RKO (cell line): ENCODE data around the gene ARHGEF11.

Source experiments
- DNase-seq: peaks from one replicate; pipeline ENCODE4 v3.0.0-alpha.2; 2016; ENCODE audit warnings: low spot score

The ARHGEF11 gene

DNA sequence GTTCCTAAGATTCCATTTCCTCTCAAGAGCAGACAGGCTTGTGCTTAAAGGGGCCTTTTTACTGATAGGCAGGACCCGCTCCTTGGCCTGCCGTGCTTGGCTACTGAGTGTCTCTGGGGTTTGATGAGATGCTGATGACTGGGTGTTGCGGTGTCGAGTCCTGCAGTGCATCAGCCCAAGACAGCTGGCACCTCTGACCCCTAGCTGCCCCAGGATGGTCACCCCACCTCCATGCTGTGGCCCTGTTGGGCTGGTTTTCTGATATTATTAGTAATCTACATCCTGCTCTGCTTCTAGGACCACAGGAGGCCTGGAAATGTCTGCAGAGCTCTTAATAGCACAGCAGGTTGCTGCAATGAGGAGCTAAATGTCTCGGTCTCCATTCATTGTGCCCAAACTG, 96.4 kb downstream of the ARHGEF11 start:
- DNase-seq, result no peak

DNA sequence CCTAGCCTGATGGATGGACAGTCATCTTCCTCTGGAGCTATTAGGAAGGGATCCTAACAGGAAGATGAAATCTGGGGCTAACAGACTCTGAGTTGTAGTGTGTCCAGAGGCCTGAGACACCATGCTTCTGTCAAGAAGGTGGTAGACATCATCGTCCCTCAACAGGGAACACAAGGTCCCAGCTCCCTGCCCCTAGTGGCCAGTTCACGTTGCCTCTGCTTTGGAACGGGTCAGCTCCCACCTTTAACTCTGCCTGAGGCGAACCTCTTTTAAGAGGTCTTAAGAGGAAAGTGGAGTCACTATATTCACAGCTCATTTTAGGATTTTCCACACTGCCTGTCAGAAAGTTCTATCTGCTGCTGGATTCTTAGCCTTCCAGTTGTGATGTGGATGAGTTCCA, 96.8 kb downstream of the ARHGEF11 start:
- DNase-seq, result no peak

DNA sequence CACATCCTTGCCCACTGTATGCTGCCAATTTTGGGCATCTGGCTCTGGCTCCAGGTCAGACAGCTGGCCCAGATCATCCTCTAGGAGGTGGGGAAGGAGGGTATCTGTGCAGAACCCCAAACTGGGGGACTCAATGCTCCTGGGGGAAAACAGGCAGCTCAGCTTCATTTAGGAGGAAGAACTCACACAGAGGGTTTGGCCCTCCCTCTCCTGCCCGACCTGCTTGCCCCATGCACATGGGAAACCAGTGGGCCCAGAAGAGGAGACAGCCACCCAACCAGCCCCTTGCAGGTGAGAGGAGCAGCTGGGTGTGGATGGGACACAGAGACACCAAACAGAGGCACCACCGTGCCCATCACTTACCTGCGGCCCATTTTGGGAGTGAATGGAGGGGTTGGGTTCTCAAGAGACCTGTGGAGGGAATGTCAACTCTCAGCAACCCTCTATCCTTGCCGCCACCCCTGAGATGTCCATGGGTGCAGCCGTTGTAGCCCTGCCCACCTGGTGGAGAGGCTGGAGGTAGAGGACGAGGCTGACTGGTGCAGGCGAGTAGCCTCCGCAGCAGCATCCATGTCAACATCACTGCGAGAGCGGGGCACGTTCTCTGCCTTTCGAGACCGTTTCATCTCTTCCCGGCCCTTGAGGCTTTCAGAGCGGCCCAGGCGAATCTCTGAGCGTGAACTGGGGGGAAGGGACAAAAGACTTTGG, 97.6 kb downstream of the ARHGEF11 start:
- no peak for DNase-seq

DNA sequence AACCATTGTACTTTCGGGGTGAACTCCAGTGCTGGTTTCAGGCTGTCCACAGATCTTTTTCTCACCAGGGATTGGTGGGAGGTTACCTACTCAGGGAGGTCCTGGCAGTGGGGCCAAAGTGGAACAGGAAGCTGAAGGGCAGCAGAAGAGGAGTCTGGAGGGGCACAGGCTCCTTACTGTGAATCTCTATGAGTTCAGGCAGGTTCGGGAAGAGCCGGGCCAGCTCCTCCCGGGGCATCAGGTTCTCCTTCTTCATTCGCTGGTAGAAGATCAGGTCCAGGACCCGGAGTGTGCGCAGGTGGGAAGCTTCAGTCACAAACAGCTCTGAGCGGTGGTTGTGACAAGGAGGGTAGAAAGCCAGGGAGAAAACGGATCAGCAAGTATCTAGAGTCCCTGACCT, 98.4 kb downstream of the ARHGEF11 start:
- DNase-seq, result no peak

DNA sequence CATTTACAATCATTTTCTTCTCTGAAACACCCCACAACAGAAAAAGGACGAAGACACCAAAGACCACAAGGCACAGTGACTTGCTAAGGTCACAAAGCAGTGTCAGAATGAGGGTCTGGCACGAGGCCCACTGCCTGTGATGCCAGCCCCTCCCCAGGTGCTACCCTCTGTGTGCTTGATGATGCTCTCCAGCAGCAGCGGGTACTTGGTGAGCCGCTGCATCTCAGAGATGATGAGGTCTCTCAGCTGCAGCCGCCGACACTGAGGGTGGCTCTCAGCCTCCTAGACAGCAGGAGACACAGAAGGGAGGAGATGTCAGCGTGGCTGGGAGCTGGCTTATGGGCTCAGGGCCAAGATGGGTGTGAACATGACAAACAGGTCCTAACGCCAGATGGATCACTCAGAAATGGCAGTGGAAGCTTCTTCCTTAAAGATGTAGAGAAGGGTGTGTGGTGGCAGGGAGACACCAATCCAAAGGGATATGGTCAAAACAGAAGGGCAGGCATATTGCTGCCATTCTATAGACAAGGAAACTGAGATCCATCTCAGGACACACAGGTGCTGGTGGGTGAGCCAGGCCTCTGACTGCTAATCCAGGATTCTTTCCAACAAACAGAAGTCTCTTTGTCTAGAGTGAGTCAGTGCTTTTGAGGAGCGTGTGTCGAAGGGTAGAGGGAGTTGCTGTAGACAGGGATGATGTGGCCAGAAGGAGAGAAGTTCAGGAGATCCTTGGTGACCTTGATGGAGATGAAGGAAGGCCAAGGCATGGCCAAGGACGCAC, 99.5 kb downstream of the ARHGEF11 start:
- no peak for DNase-seq

DNA sequence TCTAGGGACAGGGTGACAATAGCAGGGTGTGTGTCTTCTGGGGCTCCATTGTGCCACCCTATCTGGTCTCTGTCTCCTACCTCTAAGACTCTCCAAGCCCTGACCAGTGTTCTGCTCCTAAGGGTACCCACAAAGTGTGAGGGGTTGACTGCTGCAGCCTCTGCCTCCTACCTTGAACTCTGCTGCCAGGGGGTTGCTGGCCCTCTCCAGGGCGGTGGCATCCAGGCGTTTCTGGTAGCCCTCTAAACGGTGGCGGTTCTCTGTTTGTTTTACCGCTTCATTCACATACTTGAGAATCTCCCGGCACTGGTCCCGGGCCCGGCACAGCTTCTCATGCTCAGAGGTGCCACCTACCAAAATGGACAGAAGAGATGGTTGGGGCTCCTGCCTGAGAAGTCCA, 100.7 kb downstream of the ARHGEF11 start:
- no peak for DNase-seq

DNA sequence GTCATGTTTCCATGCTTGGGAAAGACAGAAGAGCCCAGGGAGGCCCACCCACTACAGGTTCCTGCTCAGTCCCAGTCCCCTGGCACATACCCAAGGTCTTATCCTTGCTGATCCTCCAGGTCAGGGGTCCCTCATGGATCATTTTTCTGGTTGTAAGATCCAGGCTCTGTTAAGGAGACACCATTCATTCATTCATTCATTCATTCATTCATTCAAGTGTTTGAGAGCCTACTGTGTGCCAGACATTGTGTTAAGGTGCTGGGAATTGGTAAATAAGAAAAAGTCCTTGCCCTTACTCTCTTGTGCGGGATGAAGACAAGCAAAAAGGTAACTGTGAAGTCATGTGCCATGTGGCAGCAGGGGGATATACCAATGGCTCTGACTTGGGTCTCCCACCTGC, 101.3 kb downstream of the ARHGEF11 start:
- no peak for DNase-seq

DNA sequence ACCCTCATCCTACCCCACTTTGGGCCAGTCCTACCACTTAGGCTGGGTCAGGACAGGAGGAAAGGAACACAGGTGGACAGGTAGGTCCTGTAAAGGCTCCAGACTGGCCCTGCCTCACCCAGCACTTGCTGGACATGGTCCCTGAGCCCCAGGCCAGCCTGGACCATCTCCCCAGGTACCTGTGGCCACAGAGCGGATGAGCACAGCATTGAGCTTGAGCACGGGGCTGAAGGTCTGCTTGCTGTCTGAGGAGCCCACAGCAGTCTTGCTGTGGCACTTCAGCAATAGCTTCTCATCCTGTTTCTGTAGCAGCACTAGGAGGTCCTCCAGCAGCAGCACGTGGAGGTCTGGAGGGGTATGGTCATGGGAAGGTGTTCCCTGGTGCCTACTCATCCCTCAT, 101.8 kb downstream of the ARHGEF11 start:
- no peak for DNase-seq

DNA sequence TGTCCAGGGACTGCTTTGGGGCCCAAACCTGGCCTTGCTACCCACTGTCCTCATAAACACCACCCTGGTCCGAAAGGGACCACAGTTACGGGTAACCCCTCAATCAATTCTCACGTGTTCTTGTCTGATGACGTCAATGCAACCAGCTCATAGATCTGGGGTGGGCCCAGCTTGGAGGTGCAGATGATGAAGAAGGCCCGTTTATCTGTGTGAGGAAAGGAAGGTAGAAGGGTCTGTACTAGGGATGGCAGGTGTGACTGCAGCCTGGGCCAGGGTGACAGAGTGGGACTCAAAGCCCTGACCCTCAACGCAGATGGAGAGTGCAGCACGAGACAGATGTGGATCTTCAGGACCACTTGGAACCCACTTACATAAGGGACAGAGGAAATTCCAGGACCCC, 103.0 kb downstream of the ARHGEF11 start:
- DNase-seq, result no peak

DNA sequence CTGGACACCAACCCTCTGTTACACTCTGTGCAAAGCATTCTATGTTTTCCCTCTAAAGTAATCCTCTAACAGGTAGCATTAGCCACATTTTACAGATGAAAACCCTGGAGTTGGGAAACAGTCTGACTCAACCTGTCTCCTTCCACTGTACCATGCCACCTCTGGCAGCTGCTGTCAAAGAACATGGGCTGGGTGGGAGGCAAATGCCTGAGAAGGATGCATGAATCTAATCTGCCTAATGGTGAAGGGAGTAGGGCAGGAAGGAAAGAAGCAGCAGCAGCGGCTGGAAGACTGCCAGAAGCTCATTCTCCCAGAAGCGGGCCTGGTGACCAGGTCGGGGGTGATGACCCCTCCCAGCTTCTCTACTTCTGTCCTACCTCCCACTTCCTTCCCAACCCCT, 103.4 kb downstream of the ARHGEF11 start:
- no peak for DNase-seq

DNA sequence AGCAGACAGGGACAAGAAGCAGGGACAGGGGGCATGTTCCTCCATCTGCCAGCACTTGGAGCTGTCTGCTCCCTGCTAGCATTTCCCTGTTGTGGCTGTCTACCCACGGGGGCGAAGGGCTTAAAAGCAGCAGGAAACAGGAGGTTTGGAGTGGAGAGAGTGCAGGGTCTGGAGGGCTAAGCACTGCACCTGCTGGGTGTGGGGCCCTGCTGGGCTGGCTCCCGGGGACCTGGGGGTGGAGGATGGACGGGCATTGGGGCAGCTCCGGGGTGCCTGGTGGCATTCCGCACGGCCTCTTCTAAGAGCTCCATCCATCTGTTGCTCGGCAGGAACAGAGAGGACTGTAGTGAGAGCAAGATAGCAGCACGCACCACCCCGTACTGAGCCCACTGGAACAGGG, 103.9 kb downstream of the ARHGEF11 start:
- DNase-seq, result no peak

DNA sequence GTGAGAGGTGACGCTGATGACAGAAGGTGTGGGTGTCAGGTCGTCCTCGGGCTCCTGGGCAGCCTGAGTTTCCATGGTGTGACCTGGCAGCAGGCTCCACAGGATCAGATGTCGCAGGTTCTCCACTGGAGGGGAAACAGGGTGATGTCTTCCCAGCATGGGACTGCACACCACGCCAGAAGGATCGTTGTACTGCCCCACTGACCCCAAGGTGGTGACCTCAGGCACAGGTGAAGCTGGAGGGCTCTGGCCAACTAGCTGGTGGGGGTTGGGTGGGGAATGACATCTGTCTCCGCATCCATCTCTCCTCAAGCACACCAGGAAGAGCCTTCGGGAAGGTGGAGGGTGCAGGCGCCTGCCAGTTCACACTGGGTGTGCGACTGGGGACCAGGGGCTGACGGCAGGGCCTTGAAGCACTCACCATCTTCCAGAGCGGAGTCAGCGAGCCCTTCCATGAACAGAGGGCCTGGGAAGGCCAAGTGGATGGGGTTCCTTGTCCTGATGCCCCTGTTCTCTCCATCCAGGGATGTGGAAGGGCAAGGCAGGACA, 105.7 kb downstream of the ARHGEF11 start:
- DNase-seq, result no peak

DNA sequence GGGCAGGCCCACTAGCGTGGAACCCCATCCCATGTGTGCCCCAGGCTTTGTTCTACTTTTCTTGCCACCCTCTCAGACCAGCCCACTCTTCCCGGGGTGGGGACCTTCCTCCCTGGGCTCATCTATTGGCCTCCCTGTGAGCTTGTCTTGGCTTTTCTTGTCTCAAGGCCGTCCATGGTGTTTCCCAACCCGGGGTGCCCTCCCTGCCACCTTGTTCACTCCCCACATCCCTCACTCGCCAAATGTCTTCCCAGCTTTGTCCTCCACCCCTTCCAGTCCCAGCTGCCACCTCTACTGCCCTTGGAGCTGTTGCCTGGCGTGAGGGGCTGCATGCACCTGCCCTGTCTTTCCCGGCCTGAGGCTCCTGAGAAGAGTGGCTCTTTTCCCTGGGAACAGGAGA, 106.7 kb downstream of the ARHGEF11 start:
- DNase-seq, result no peak

DNA sequence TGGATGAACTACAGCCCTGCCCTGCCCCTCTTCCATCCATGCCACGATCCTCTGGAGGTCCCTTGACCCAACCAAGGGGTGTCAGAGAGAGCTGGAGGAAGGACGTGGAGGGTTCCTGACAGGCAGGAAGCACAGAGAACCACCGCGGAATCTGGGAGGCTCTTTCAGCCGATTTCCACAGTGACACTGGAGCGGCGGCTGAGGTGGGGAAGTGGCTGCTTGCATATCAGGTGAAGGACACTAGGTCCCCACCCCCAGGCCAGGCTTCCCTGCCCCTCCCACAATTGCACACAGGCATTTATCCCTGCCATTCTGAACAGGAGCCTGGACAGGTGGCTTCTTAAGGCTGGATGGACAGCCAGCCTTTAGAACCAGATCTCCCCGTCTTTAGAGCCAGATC, 107.7 kb downstream of the ARHGEF11 start:
- no peak for DNase-seq

DNA sequence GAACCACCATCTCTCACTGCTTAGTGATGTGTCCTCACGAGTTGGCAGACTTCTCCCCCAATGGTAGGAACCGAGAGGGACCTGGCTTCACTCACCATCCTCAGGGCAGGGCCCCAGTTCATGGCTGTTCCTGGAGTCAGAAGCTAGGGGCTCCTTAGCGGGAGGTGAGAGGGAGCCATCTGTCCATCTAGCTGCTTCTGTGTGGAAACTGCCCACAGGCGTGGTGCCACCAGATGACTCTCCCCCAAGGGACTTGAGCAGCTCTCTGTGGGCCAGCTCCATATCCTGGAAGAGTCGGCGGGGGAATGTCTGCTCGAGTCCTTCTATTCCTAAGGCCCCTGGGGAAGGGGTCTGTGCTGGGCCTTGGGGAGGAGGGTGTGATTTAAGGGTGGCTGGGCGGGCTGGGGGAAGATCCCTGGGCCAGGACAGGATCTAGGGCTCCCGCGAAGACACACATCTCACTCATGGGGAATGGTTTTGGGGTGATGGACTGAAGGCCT, 108.8 kb downstream of the ARHGEF11 start:
- DNase-seq, result no peak

DNA sequence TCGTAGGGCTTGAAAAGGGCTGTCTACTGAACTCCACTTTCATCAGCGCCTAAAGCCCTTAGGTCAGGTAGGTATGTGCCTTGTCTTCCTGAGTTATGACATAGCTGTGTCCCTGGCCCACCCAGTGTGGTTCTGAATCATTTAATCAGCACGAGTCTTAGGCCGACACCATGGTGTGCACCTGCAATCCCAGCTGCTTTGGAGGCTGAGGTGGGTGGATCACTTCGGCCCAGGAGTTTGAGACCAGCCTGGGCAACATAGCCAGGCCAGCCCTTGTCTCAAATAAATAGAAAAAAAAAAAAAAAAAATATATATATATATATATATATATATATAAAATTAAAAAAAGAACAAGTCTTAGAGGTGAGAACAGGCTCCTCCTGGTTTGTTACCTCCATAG, 109.4 kb downstream of the ARHGEF11 start:
- no peak for DNase-seq

DNA sequence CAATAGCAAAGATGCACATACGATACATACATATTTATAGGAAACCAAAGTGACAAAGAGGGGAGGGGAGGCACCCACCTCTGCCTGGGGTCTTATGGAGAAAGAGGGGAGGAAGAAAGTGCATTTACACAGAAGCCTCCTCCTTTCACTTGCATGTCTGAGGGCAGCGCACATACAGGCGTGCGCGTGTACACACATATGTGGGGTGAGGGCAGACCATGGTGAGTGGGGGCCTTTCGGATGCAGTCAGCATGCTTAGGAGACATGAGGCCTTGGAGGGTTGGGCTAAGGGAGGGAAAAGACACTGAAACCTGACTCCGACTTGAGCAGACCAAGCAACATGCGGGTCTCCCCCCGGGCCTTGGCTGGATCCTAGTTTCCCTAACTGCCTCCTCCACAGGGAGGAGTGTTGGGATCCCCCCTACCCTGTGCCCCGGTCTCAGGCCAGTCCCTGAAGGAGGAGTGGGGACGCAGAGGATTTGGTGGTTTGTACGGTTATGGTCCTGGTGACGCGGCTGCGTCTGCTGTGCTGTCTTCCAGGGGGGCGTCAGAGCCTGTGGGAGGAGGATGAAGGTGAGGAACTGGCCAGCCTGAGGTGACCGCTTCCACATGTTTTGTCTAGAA, 109.9 kb downstream of the ARHGEF11 start:
- DNase-seq, result no peak

DNA sequence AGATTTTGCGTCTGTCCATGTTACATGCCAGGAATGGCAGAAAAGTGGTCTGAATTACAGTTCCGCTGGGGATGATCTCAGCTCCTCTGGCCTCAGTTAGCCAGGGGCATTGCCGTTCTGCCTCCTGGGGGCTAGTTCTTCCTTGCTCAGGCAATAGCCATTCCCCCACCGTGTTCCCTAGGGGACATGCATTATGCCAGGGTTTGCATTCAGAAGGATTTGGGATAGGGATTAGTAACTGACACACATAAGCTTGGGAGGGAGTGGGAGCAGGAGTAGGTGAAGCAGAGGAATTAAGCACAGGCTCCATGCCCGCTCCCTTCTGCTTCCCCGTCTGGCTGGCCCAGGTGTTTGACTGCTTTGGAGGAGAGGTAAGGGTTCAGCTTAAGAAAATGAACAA, 112.4 kb downstream of the ARHGEF11 start:
- no peak for DNase-seq

DNA sequence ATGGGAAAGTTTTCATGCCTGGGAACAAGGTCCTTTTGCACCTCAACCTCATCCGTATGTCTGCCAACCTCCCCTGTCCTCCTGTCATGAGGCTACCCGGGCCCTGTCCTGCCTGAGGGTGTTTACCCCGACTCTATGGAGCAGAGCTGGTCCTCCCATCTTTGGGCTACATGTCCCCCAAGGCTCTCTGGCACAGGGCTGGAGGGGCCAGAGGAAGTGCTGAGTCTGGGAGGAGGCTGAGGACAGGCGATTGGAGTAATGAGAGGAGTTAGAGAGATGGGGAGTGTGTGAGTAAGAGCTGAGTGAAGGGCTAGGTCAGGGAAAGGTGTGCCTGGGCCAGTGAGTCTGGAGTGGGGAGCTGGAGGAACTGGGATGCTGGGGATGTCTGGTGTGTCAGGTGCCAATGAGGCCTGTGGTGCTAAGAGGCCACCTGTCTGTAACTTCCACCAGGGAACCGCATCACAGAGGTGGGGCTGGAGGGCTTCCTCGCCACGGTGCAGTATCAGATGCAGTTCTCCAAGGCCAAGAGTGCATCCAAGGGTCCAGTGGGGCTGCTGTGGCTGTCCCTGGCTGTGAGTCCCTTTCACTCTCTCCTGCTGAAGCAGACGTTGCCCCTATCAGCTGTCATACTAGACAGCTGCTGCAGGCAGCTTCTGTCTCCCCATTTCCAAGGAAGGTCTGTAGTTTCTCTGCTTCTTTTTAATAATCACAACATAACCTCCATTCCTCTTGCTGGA, 113.4 kb downstream of the ARHGEF11 start:
- no peak for DNase-seq

DNA sequence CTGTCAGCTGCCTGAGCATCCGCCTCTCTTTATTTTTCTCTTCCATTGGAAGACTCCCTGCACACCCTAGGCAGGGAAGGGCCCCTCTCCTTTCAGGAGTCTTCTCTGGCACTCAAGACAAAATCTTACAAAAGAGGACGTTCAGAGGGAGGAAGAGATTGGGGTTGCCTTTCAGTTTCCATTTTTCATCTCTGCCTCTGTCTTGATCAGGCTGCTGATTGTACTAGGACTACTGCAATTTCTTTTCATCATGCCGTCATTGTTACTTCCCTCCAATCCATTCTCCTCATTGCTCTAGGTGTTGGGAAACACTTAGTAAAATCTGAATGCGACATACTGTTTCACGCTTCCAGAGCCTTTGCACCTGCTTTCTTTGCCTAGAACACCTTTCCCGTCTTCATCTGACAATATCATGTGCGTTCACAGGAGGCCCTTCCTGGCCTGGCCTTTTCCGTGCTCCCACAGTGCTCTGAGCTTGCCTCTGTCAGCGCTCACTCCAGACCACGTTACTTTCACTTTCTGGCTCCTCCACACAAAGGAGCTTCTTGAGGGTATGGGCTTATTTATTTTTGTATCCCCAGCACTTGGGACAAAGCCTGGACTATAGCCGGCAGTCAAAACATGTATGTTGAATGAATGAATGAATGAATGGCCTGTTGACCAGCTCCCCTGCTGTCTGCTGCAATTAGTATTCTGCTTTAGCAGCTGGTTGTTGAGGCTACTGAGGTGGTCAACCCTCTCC, 114.2 kb downstream of the ARHGEF11 start:
- DNase-seq, result no peak

DNA sequence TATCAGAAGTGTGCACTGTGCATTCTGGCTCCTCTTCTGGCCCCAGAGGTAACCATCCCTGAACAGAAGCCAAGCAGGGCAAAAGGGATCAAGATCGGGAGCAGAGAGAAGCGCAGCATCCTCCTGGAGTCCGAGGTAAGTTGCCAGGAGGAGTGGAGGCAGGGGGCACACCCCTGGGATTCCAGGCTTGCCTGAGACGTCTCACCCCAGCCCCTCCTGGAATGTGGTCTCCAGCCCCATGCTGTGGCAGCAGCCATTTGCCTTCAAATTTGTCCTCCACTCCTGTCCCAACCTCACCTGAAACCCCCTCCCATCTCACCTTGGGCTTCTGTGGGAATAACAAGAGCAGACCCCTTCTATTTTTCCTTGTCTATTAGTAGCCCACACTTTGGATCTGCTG, 115.1 kb downstream of the ARHGEF11 start:
- DNase-seq, result no peak
